HCT116 (cell line): ENCODE measurements around the gene BIRC6. TPM values are rescaled to one million over a fixed set of nuclear protein-coding genes. Genes with fewer than 3 reads are reported as not detected.

ENCODE experiments used
- ATAC-seq: fragments of 200-7000 bp; cut with Tn5 transposase; 2 replicates; pipeline ENCODE4 v1.9.1; 2020; ENCODE audit warnings: mild to moderate bottlenecking, moderate library complexity
- Bru-seq: library from RNA; stranded (reverse); fragments of 400-500 nt; gene quantifications from one replicate; lab custom pipeline; 2021; lab: Mats Ljungman, UMichigan
- BruChase-seq, 2 experiments: library from RNA; stranded (reverse); fragments of 400-500 nt; gene quantifications; one replicate each; lab custom pipeline; 2021; lab: Mats Ljungman, UMichigan
- BruUV-seq: library from RNA; stranded (reverse); fragments of 400-500 nt; replicated peaks from 2 replicates; lab custom pipeline; 2021; lab: Mats Ljungman, UMichigan
- CTCF ChIA-PET: fragments of 300-600 bp; sonication (Branson Sonifier 250); formaldehyde crosslinking; loops from one replicate; lab custom pipeline; 2021; ENCODE audit warnings: antibody characterized with exemption; lab: Charles Lee
- POLR2A ChIA-PET: fragments of 300-600, 350-600 bp; sonication (Branson Sonifier 250); formaldehyde crosslinking; loops from one replicate; lab custom pipeline; 2021; ENCODE audit warnings: antibody characterized with exemption; lab: Charles Lee
- RAD21 ChIA-PET, 2 experiments: fragments of 300-600 bp; sonication (Branson Sonifier 250); formaldehyde crosslinking; loops; one replicate each; lab custom pipeline; 2023; ENCODE audit warnings: low total read pairs in 2 of 2; ENCODE audit not compliant: uncharacterized antibody in 2 of 2, unreplicated experiment in 2 of 2, low non-redundant PET in 1 of 2; lab: Charles Lee
- DNase-seq: peaks from one replicate; pipeline ENCODE4 v3.0.0-alpha.2; 2010; ENCODE audit warnings: low read depth, low spot score
- H2AFZ ChIP-seq: fragments of 200-600 bp; shearing (Covaris generic), sonication (generic); 2 replicates; pipeline ENCODE4 v1.6.1; 2017; ENCODE audit warnings: low read depth, mixed run types, mixed read lengths, antibody characterized with exemption, low read length; ENCODE audit not compliant: poor library complexity, severe bottlenecking
- H3K27ac ChIP-seq: 2 replicates; pipeline ENCODE4 v1.5.1; 2012; ENCODE audit warnings: low read depth, low read length
- H3K27me3 ChIP-seq: fragments of 200-600 bp; sonication (generic); 2 replicates; pipeline ENCODE4 v1.6.1; 2016; ENCODE audit warnings: mixed run types, low read length, mixed read lengths; ENCODE audit not compliant: insufficient read depth
- H3K36me3 ChIP-seq, 2 experiments: fragments of 200-500 bp in 1 of 2; fragments of 200-600 bp in 1 of 2; sonication (Bioruptor generic) in 1 of 2; sonication (generic) in 1 of 2; 2 replicates each; pipeline versions ENCODE4 v1.5.1 to v1.6.1; 2014 to 2016; ENCODE audit warnings: low read length in 2 of 2, inconsistent platforms in 1 of 2, mixed read lengths in 1 of 2, mixed run types in 1 of 2; ENCODE audit not compliant: insufficient read depth in 2 of 2, control insufficient read depth in 1 of 2
- H3K4me1 ChIP-seq, 2 experiments: fragments of 200-600 bp in 1 of 2; sonication (generic) in 1 of 2; 2 replicates each; pipeline versions ENCODE4 v1.5.1 to v1.6.1; 2012 to 2017; ENCODE audit warnings: low read length in 2 of 2, inconsistent platforms in 1 of 2, mild to moderate bottlenecking in 1 of 2, mixed read lengths in 1 of 2, mixed run types in 1 of 2, moderate library complexity in 1 of 2; ENCODE audit not compliant: insufficient read depth in 2 of 2, control insufficient read depth in 1 of 2
- H3K4me2 ChIP-seq: fragments of 200-600 bp; sonication (generic); 2 replicates; pipeline ENCODE4 v1.6.1; 2017; ENCODE audit warnings: mixed run types, low read length, mixed read lengths
- H3K4me3 ChIP-seq, 2 experiments: fragments of 200-600 bp in 1 of 2; sonication (generic) in 1 of 2; replicated peaks in 1 of 2; 2 replicates each; pipeline ENCODE4 v1.5.1; 2011 to 2016; ENCODE audit warnings: low read length in 2 of 2, control low read depth in 1 of 2, low read depth in 1 of 2, mild to moderate bottlenecking in 1 of 2, mixed read lengths in 1 of 2, mixed run types in 1 of 2
- H3K79me2 ChIP-seq: fragments of 200-600 bp; sonication (generic); 2 replicates; pipeline ENCODE4 v1.6.1; 2017; ENCODE audit warnings: mild to moderate bottlenecking, mixed run types, low read length, moderate library complexity, mixed read lengths; ENCODE audit not compliant: insufficient read depth
- H3K9ac ChIP-seq: fragments of 200-600 bp; sonication (generic); 2 replicates; pipeline ENCODE4 v1.6.1; 2016; ENCODE audit warnings: low read length, mixed read lengths
- H3K9me2 ChIP-seq: fragments of 200-600 bp; sonication (generic), shearing (Covaris generic); 2 replicates; pipeline ENCODE4 v1.6.1; 2017; ENCODE audit warnings: mixed run types, mild to moderate bottlenecking, moderate library complexity; ENCODE audit not compliant: insufficient read depth
- H3K9me3 ChIP-seq, 2 experiments: fragments of 200-500 bp in 1 of 2; fragments of 200-600 bp in 1 of 2; sonication (Bioruptor generic) in 1 of 2; sonication (generic) in 1 of 2; 2 replicates each; pipeline ENCODE4 v1.6.1; 2014 to 2017; ENCODE audit warnings: low read length in 2 of 2, mixed read lengths in 2 of 2, inconsistent platforms in 1 of 2, low read depth in 1 of 2, mild to moderate bottlenecking in 1 of 2, mixed run types in 1 of 2, moderate library complexity in 1 of 2; ENCODE audit not compliant: control insufficient read depth in 1 of 2, insufficient read depth in 1 of 2
- H4K20me1 ChIP-seq: fragments of 200-600 bp; sonication (generic), shearing (Covaris generic); 2 replicates; pipeline ENCODE4 v1.6.1; 2017; ENCODE audit warnings: mixed run types, mild to moderate bottlenecking, moderate library complexity; ENCODE audit not compliant: insufficient read depth
- ATF3 ChIP-seq: IDR thresholded peaks from 2 replicates; pipeline ENCODE4 v1.6.1; 2012
- CBX3 ChIP-seq: IDR thresholded peaks from 2 replicates; pipeline ENCODE4 v1.6.1; 2012; ENCODE audit warnings: low read depth
- CTCF ChIP-seq, 3 experiments: fragments of 200-600 bp in 1 of 3; sonication (generic) in 1 of 3; IDR thresholded peaks in 2 of 3; conservative IDR thresholded peaks in 1 of 3; 2 replicates each; pipeline ENCODE4 v1.5.1; 2012 to 2017; ENCODE audit warnings: low read depth in 2 of 3, low read length in 2 of 3, antibody characterized with exemption in 1 of 3, borderline replicate concordance in 1 of 3, control low read depth in 1 of 3, mild to moderate bottlenecking in 1 of 3, mixed read lengths in 1 of 3, mixed run types in 1 of 3, moderate library complexity in 1 of 3; ENCODE audit not compliant: insufficient read depth in 1 of 3
- EGR1 ChIP-seq: IDR thresholded peaks from 2 replicates; pipeline ENCODE4 v1.6.1; 2012; ENCODE audit warnings: low read depth
- ELF1 ChIP-seq: IDR thresholded peaks from 2 replicates; pipeline ENCODE4 v1.6.1; 2012; ENCODE audit warnings: low read depth, borderline replicate concordance
- EZH2 ChIP-seq: fragments of 200-600 bp; sonication (generic); IDR thresholded peaks from 2 replicates; pipeline ENCODE4 v1.6.1; 2017; ENCODE audit warnings: antibody characterized with exemption, mixed run types
- EZH2phosphoT487 ChIP-seq: fragments of 200-600 bp; IDR thresholded peaks from 2 replicates; pipeline ENCODE4 v1.6.1; 2018; ENCODE audit warnings: antibody characterized with exemption, borderline replicate concordance
- FOSL1 ChIP-seq: IDR thresholded peaks from 2 replicates; pipeline ENCODE4 v1.6.1; 2012; ENCODE audit warnings: low read depth
- JUND ChIP-seq: IDR thresholded peaks from 2 replicates; pipeline ENCODE4 v1.6.1; 2012
- MAX ChIP-seq: IDR thresholded peaks from 2 replicates; pipeline ENCODE4 v1.6.1; 2012
- POLR2AphosphoS5 ChIP-seq: IDR thresholded peaks from 2 replicates; pipeline ENCODE4 v1.6.1; 2011; ENCODE audit warnings: mild to moderate bottlenecking, low read depth, low read length, moderate library complexity
- REST ChIP-seq: IDR thresholded peaks from 2 replicates; pipeline ENCODE4 v1.6.1; 2012; ENCODE audit warnings: low read depth
- SIN3A ChIP-seq: IDR thresholded peaks from 2 replicates; pipeline ENCODE4 v1.6.1; 2012; ENCODE audit warnings: low read depth
- SP1 ChIP-seq: IDR thresholded peaks from 2 replicates; pipeline ENCODE4 v1.6.1; 2012; ENCODE audit warnings: low read depth
- SRF ChIP-seq: IDR thresholded peaks from 2 replicates; pipeline ENCODE4 v1.6.1; 2012; ENCODE audit warnings: low read depth
- YY1 ChIP-seq: IDR thresholded peaks from 2 replicates; pipeline ENCODE4 v1.6.1; 2011; ENCODE audit warnings: low read length, low read depth, moderate library complexity, mild to moderate bottlenecking; ENCODE audit not compliant: insufficient replicate concordance; ENCODE audit errors: extremely low read depth
- ZBTB33 ChIP-seq: IDR thresholded peaks from 2 replicates; pipeline ENCODE4 v1.6.1; 2011; ENCODE audit warnings: mild to moderate bottlenecking, low read length, moderate library complexity; ENCODE audit not compliant: insufficient replicate concordance; ENCODE audit errors: extremely low read depth
- ZFX ChIP-seq: fragments of 450-650 bp; IDR thresholded peaks from 2 replicates; pipeline ENCODE4 v1.6.1; 2017
- intact Hi-C: fragments of 100-400 bp; cut with micrococcal nuclease; formaldehyde crosslinking; loops from 2 replicates; pipeline ENCODE4 v1.10.0; 2022
- long read RNA-seq: library from polyadenylated mRNA; unstranded; transcript quantifications from one replicate; pipeline ENCODE4 v2.0.0, GENCODE V29; 2021; ENCODE audit not compliant: unreplicated experiment
- polyA plus RNA-seq: library from polyadenylated mRNA; unstranded; fragments of >200 nt; gene quantifications from 2 replicates; pipeline ENCODE4 v1.2.1, GENCODE V29; 2012; ENCODE audit warnings: missing spikeins
- total RNA-seq: library from RNA; stranded (reverse); gene quantifications from one replicate; pipeline ENCODE4 v1.2.1, GENCODE V29; 2021; ENCODE audit not compliant: unreplicated experiment

Gene BIRC6
- total RNA-seq (60.7 TPM), Bru-seq, nascent RNA (percentile 92 among the genes with signal in this experiment), BruChase-seq, experiment 1, labeled RNA remaining after a 6-hour chase (percentile 90 among the genes with signal in this experiment), BruChase-seq, experiment 2, labeled RNA remaining after a 2-hour chase (percentile 91 among the genes with signal in this experiment)
- 22.6 and 24.6 TPM in 2 replicates for polyA plus RNA-seq
- long read RNA-seq, partial matches to known transcripts, result 15 of 29 reads
- long read RNA-seq, other reads (novel, unspliced or antisense), result 14 of 29 reads

GRCh38 chr2:32356681-32357317 is at the start of gene BIRC6:
BIRC6 (plus strand) TSS chr2:32357023; CDS start chr2:32357162, 139 bp downstream.
- peak; percentile 90 for ATAC-seq
- CTCF ChIA-PET, result no interaction called here
- Histone ChIP-seq H3K4me1 (peaks cover 9 to 27% of the 10 kb centered on the region in 2 experiments; a peak in 3 of 4 replicates), H3K36me3 (peaks cover 2 to 11% of the 10 kb centered on the region in 2 experiments; a peak in 1 of 4 replicates), H3K4me2 (peak within 1 kb of the TSS; percentile 84), H2AFZ (no peak within 1 kb of the TSS), H3K9me2 (no peaks in the 10 kb centered on the region), H3K4me3 (peak within 1 kb of the TSS; percentile 80 to 96), H4K20me1 (peaks cover 5% of the 10 kb centered on the region; the same call in 1 of the 2 replicates), H3K79me2 (peaks cover 45% of the 10 kb centered on the region), H3K27ac (peak within 1 kb of the TSS; percentile 97), H3K27me3 (no peaks in the 10 kb centered on the region), H3K9ac (peak within 1 kb of the TSS; percentile 90), H3K9me3 (no peaks in the 10 kb centered on the region)
- RAD21 ChIA-PET, result no interaction called here
- POLR2A ChIA-PET, result no interaction called here
- intact Hi-C loops, result no loop called here
- no TSS peak for BruUV-seq
- peak; percentile 92 for DNase-seq
- TF ChIP-seq SP1, result peak; percentile 42; the same call in 1 of the 2 replicates
- peak; percentile 43 for TF ChIP-seq ZBTB33
- peak; percentile 81 for TF ChIP-seq SIN3A
- TF ChIP-seq EZH2phosphoT487, result no peak
- no peak for TF ChIP-seq JUND
- TF ChIP-seq FOSL1, result 0 out of 2 replicates have a peak, but pooled peaks have one; percentile 1
- TF ChIP-seq EZH2, result no peak
- TF ChIP-seq REST, result no peak
- no peak for TF ChIP-seq ATF3
- peak; percentile 58 for TF ChIP-seq ELF1
- no peak; the same call in 1 of the 2 replicates for TF ChIP-seq EGR1
- TF ChIP-seq CTCF (IDR thresholded peaks at IDR 0.05 in 2 of 3, conservative IDR thresholded peaks at IDR 0.05 in 1 of 3; ENCODE audit: borderline replicate concordance in 1 of 3, insufficient read depth in 1 of 3, low read depth in 2 of 3, low read length in 2 of 3), result no peak
- no peak for TF ChIP-seq ZFX
- TF ChIP-seq YY1, result peak; percentile 90
- TF ChIP-seq POLR2AphosphoS5, result peak; percentile 98
- TF ChIP-seq SRF, result no peak; the same call in 1 of the 2 replicates
- no peak for TF ChIP-seq CBX3
- peak; percentile 91 for TF ChIP-seq MAX
